A549 (cell line): ENCODE data around the gene PPP1R3C. TPM values are rescaled to one million over a fixed set of nuclear protein-coding genes. Genes with fewer than 3 reads are reported as not detected.

Source experiments
- ATAC-seq, 2 experiments: fragments of 200-7000 bp in 1 of 2; fragments of >200 bp in 1 of 2; cut with Nextera tagmentation in 1 of 2; cut with Tn5 transposase in 1 of 2; 3 replicates each; pipeline versions ENCODE4 v1.8.0 to v1.9.1; 2018 to 2020; ENCODE audit warnings: mild to moderate bottlenecking in 1 of 2, moderate library complexity in 1 of 2
- CTCF ChIA-PET: fragments of 300-600 bp; sonication (Branson Sonifier 250); formaldehyde crosslinking; extraction: SDS; loops from one replicate; lab custom pipeline; 2021; ENCODE audit warnings: antibody characterized with exemption, inconsistent platforms; lab: Yijun Ruan, JAX
- POLR2A ChIA-PET: fragments of 350-600 bp; formaldehyde crosslinking; extraction: SDS; loops from one replicate; lab custom pipeline; 2021; ENCODE audit warnings: antibody characterized with exemption, inconsistent platforms; lab: Yijun Ruan, JAX
- DNase-seq, 2 experiments: peaks; one replicate each; pipeline versions ENCODE4 v3.0.0 to v3.0.0-alpha.2; 2011 to 2016; ENCODE audit warnings: low read depth in 1 of 2, low spot score in 1 of 2
- FAIRE-seq: peaks from 2 replicates; lab custom pipeline; 2011; peaks lifted over from hg19 to GRCh38; lab: Jason Lieb, UNC
- H3K27ac ChIP-seq, 2 experiments: fragments of >200 bp; sonication (Bioruptor Twin); formaldehyde crosslinking; 3 replicates each; pipeline ENCODE4 v1.5.1; 2016 to 2017
- H3K4me1 ChIP-seq: fragments of >200 bp; sonication (Bioruptor Twin); formaldehyde crosslinking; 3 replicates; pipeline ENCODE4 v1.6.1; 2016
- H3K4me2 ChIP-seq: fragments of >200 bp; sonication (Bioruptor Twin); formaldehyde crosslinking; 3 replicates; pipeline ENCODE4 v1.6.1; 2016
- H3K4me3 ChIP-seq: fragments of >200 bp; sonication (Bioruptor Twin); formaldehyde crosslinking; 3 replicates; pipeline ENCODE4 v1.5.1; 2016
- H3K9me3 ChIP-seq: fragments of >200 bp; sonication (Bioruptor Twin); formaldehyde crosslinking; 3 replicates; pipeline ENCODE4 v1.6.1; 2016
- BHLHE40 ChIP-seq: IDR thresholded peaks from 2 replicates; pipeline ENCODE4 v1.6.1; 2012; ENCODE audit warnings: low read depth, low read length, inconsistent platforms
- ESRRA ChIP-seq: fragments of 150-350 bp; IDR thresholded peaks from 2 replicates; pipeline ENCODE4 v1.6.1; 2014; ENCODE audit warnings: mild to moderate bottlenecking, low read length, borderline replicate concordance
- FOSL2 ChIP-seq, 2 experiments: fragments of 450-650 bp in 1 of 2; fragments of >200 bp in 1 of 2; sonication (Bioruptor Twin) in 1 of 2; formaldehyde crosslinking; IDR thresholded peaks; 2 replicates each; pipeline versions ENCODE4 v1.5.0 to v1.6.1; 2016 to 2020; ENCODE audit warnings: mild to moderate bottlenecking in 1 of 2, moderate library complexity in 1 of 2
- FOXS1 ChIP-seq: fragments of 250-450 bp; sonication (Bioruptor Pico); IDR thresholded peaks from 2 replicates; pipeline ENCODE4 v1.5.0; 2020; ENCODE audit warnings: mild to moderate bottlenecking, moderate library complexity
- GATA3 ChIP-seq: IDR thresholded peaks from 2 replicates; pipeline ENCODE4 v1.6.1; 2012; ENCODE audit warnings: borderline replicate concordance
- HES2 ChIP-seq: fragments of >200 bp; sonication (Bioruptor Twin); formaldehyde crosslinking; IDR thresholded peaks from 2 replicates; pipeline ENCODE4 v1.6.1; 2016
- HEYL ChIP-seq: fragments of 250-450 bp; sonication (Bioruptor Pico); IDR thresholded peaks from 2 replicates; pipeline ENCODE4 v1.8.0; 2021; ENCODE audit warnings: mild to moderate bottlenecking, moderate library complexity
- HOXA7 ChIP-seq: fragments of 250-450 bp; sonication (Bioruptor Pico); IDR thresholded peaks from 2 replicates; pipeline ENCODE4 v1.5.0; 2020; ENCODE audit warnings: mild to moderate bottlenecking, moderate library complexity
- JUN ChIP-seq, 2 experiments: fragments of >200 bp; sonication (Bioruptor Twin); formaldehyde crosslinking; IDR thresholded peaks; 2 replicates in 1 of 2; 3 replicates in 1 of 2; pipeline ENCODE4 v1.6.1; 2016 to 2017
- JUNB ChIP-seq: fragments of >200 bp; sonication (Bioruptor Twin); formaldehyde crosslinking; IDR thresholded peaks from 2 replicates; pipeline ENCODE4 v1.6.1; 2016
- MAFK ChIP-seq: fragments of 450-650 bp; IDR thresholded peaks from 2 replicates; pipeline ENCODE4 v1.6.1; 2014; ENCODE audit not compliant: partially characterized antibody
- MAX ChIP-seq: IDR thresholded peaks from 2 replicates; pipeline ENCODE4 v1.6.1; 2012
- MAZ ChIP-seq: fragments of 150-350 bp; IDR thresholded peaks from 2 replicates; pipeline ENCODE4 v1.6.1; 2014; ENCODE audit warnings: antibody characterized with exemption, low read depth, low read length, borderline replicate concordance
- MYC ChIP-seq: IDR thresholded peaks from 2 replicates; pipeline ENCODE4 v1.6.1; 2012; ENCODE audit warnings: mild to moderate bottlenecking, inconsistent platforms, low read length, improper control_type of control experiment, borderline replicate concordance
- NPAS2 ChIP-seq: fragments of 250-450 bp; sonication (Bioruptor Pico); IDR thresholded peaks from 2 replicates; pipeline ENCODE4 v1.8.0; 2022; ENCODE audit warnings: mild to moderate bottlenecking, moderate library complexity, borderline replicate concordance
- NR3C1 ChIP-seq: fragments of >200 bp; sonication (Bioruptor Twin); formaldehyde crosslinking; IDR thresholded peaks from 3 replicates; pipeline ENCODE4 v1.6.1; 2017
- POLR2A ChIP-seq: IDR thresholded peaks from 2 replicates; pipeline ENCODE4 v1.6.1; 2012; ENCODE audit warnings: mild to moderate bottlenecking, low read length
- POLR2AphosphoS2 ChIP-seq: conservative IDR thresholded peaks from 2 replicates; pipeline ENCODE4 v1.6.1; 2012; ENCODE audit warnings: low read length, improper control_type of control experiment, inconsistent platforms
- RCOR1 ChIP-seq: fragments of 150-350 bp; IDR thresholded peaks from 2 replicates; pipeline ENCODE4 v1.6.1; 2014; ENCODE audit warnings: antibody characterized with exemption, low read length, low read depth
- RFX5 ChIP-seq: fragments of 450-650 bp; IDR thresholded peaks from 2 replicates; pipeline ENCODE4 v1.7.1; 2014; ENCODE audit warnings: antibody characterized with exemption, mild to moderate bottlenecking, moderate library complexity
- RNF2 ChIP-seq: fragments of 200-600 bp; sonication (generic); IDR thresholded peaks from 2 replicates; pipeline ENCODE4 v1.6.1; 2016; ENCODE audit warnings: low read depth, mild to moderate bottlenecking, antibody characterized with exemption, moderate library complexity, borderline replicate concordance
- SREBF2 ChIP-seq: fragments of 450-650 bp; IDR thresholded peaks from 2 replicates; pipeline ENCODE4 v1.6.1; 2014; ENCODE audit warnings: mild to moderate bottlenecking, moderate library complexity
- ZC3H11A ChIP-seq: fragments of 450-650 bp; IDR thresholded peaks from 2 replicates; pipeline ENCODE4 v1.6.1; 2014; ENCODE audit warnings: antibody characterized with exemption, mild to moderate bottlenecking
- ZNF302 ChIP-seq: fragments of 250-450 bp; sonication (Bioruptor Pico); IDR thresholded peaks from 2 replicates; pipeline ENCODE4 v1.9.0; 2021; ENCODE audit warnings: inconsistent platforms, mild to moderate bottlenecking, moderate library complexity
- WGBS: methylation state at CpG from one replicate; pipeline ENCODE4 v1.1.6; 2017; ENCODE audit errors: missing lambda C conversion rate; 5-methylcytosine and 5-hydroxymethylcytosine counted together
- polyA plus RNA-seq, 4 experiments: library from polyadenylated mRNA; depleted of rRNA in 3 of 4; stranded (reverse); fragments of >200 nt; fragmentation: RNase III in 1 of 4; extraction: RNeasy Plus Mini Kit Qiagen cat#74134 plus additional on column Dnase treatment in 1 of 4; gene quantifications; 2 replicates in 3 of 4; 3 replicates in 1 of 4; pipeline ENCODE4 v1.2.3, GENCODE V29; 2011 to 2017
- TF ChIP-seq, protein P1 (sequence below): fragments of 250-450 bp; sonication (Bioruptor Pico); IDR thresholded peaks from 2 replicates; pipeline ENCODE4 v1.5.0; 2021; ENCODE audit warnings: mild to moderate bottlenecking, moderate library complexity, borderline replicate concordance
- TF ChIP-seq, protein P2 (sequence below): fragments of 250-450 bp; sonication (Bioruptor Pico); IDR thresholded peaks from 2 replicates; pipeline ENCODE4 v1.5.0; 2020; ENCODE audit warnings: low read depth, mild to moderate bottlenecking, moderate library complexity
- TF ChIP-seq, protein P3 (sequence below): IDR thresholded peaks from 2 replicates; pipeline ENCODE4 v1.6.1; 2012; ENCODE audit warnings: low read depth, borderline replicate concordance

Gene PPP1R3C
- polyA plus RNA-seq, 2 of the 4 experiments (the other 2 are of a cell fraction) = 10.5 to 20.0 TPM

GRCh38 chr10:91614225-91614624 lies 18.6 kb downstream of the PPP1R3C start:
- Histone ChIP-seq H3K4me3 (no peak overlapping the region), H3K4me2 (peak overlapping the region; percentile 66), H3K4me1 (peaks cover 48% of the 10 kb centered on the region), H3K9me3 (peaks cover 7% of the 10 kb centered on the region; the same call in 1 of the 3 replicates), H3K27ac (peak overlapping the region; percentile 65 to 80)
- DNase-seq = no peak
- ATAC-seq = no peak
- CTCF ChIA-PET = interaction anchor here (1.3 to 6.2 kb wide), 5 partner anchors 11 to 131 kb away, joined by 3 to 38 read pairs (median 9); partner anchors contain the start of gene PPP1R3C
- 49% methylated on average over 2 of the region's 2 CpGs for WGBS
- FAIRE-seq = no peak
- TF ChIP-seq, protein P1, sequence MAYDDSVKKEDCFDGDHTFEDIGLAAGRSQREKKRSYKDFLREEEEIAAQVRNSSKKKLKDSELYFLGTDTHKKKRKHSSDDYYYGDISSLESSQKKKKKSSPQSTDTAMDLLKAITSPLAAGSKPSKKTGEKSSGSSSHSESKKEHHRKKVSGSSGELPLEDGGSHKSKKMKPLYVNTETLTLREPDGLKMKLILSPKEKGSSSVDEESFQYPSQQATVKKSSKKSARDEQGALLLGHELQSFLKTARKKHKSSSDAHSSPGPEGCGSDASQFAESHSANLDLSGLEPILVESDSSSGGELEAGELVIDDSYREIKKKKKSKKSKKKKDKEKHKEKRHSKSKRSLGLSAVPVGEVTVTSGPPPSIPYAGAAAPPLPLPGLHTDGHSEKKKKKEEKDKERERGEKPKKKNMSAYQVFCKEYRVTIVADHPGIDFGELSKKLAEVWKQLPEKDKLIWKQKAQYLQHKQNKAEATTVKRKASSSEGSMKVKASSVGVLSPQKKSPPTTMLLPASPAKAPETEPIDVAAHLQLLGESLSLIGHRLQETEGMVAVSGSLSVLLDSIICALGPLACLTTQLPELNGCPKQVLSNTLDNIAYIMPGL (CRISPR knock-in tag) = no peak
- TF ChIP-seq ZNF302 (CRISPR knock-in tag) (no peak), MAFK (no peak), ZC3H11A (no peak), ESRRA (no peak), NPAS2 (CRISPR knock-in tag) (no peak)
- POLR2A ChIA-PET = interaction anchor here (1.0 to 2.1 kb wide), 3 partner anchors 16 to 19 kb away, joined by 3 to 10 read pairs (median 3); partner anchors contain the start of gene PPP1R3C

DNA sequence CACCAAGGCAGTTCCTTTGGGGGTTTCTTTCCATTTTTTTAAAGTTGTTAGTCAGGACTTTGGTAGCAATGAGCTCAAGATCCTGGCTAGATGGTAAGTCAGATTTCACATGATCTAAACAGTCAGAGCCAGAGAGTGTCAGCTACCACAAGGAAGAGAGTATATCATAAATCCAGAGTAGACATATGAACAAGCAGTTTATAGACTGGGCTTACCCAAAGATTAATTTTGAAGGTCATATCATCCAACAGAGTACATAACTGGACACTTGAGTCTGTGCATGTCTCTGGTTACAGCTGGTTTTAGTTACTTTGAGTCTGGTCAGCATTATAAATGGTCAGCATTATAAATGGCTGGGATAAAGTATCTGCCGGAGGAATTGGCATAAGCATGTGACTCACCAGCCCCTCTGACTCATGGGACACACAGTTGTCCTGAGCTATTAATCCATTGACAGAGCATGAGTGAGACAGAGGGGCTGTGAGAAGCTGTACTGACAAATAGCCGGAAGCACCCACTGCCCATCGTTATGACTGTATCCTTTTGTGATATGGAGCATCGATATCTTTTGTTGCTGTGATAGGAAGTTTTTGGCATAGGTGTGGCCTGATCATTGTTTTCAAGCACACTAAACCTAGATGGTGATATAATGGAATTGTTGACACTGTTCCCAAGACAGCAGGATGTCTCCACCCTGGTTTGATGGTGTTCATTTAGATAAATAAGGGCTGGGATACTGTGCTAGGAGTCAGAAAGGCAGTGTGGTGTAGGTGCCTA lies 19.3 kb downstream of the PPP1R3C start:
- CTCF ChIA-PET = interaction anchor here (1.1 to 6.2 kb wide), 7 partner anchors 9 to 132 kb away, joined by 3 to 38 read pairs (median 8); partner anchors contain the start of gene PPP1R3C

DNA sequence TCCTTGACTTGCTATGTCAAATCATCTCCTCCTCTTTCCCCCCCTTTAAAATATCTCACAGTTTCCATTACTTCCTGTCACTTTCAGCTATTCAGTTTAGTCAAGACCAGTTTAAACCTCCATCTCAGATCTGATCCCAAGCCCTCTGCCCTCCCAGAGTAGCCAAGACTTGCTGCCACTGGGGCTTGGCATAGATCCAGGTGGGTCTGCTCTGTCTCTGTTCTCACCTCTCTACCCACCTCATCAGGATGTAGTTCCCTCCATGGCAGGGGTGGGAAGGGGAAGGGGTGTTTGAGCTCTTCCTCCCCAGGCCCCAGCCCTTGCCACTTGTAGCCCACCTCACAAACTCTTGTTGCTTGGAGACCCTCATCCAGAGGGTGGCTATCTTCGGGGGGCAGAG lies 22.0 kb downstream of the PPP1R3C start:
- CTCF ChIA-PET = interaction anchor here (0.8 to 6.2 kb wide), 5 partner anchors 10 to 24 kb away, joined by 3 to 38 read pairs (median 4); partner anchors contain the start of gene PPP1R3C
- Histone ChIP-seq H3K4me2 (no peak overlapping the region), H3K4me1 (peaks cover 51% of the 10 kb centered on the region), H3K27ac (peak overlapping the region; percentile 35 to 73; a peak in 5 of 6 replicates), H3K4me3 (no peak overlapping the region), H3K9me3 (peaks cover 10% of the 10 kb centered on the region; the same call in 2 of the 3 replicates)
- FAIRE-seq (no peak), ATAC-seq (no peak), DNase-seq (no peak)
- 22% methylated on average over 1 of the region's 1 CpG for WGBS
- TF ChIP-seq, protein P2, sequence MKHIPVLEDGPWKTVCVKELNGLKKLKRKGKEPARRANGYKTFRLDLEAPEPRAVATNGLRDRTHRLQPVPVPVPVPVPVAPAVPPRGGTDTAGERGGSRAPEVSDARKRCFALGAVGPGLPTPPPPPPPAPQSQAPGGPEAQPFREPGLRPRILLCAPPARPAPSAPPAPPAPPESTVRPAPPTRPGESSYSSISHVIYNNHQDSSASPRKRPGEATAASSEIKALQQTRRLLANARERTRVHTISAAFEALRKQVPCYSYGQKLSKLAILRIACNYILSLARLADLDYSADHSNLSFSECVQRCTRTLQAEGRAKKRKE = no peak
- TF ChIP-seq BHLHE40 = no peak
- no peak for TF ChIP-seq NPAS2 (CRISPR knock-in tag)
- no peak for TF ChIP-seq RCOR1
- TF ChIP-seq HOXA7 (CRISPR knock-in tag) = no peak
- TF ChIP-seq GATA3 = no peak
- no peak for TF ChIP-seq POLR2AphosphoS2
- no peak for TF ChIP-seq JUN (IDR thresholded peaks at IDR 0.05)
- TF ChIP-seq HES2 = no peak
- TF ChIP-seq HEYL (CRISPR knock-in tag) = no peak
- TF ChIP-seq NR3C1 = no peak
- no peak for TF ChIP-seq POLR2A
- TF ChIP-seq RNF2 = no peak
- no peak for TF ChIP-seq FOXS1 (CRISPR knock-in tag)
- TF ChIP-seq MYC = no peak
- no peak for TF ChIP-seq MAZ
- POLR2A ChIA-PET = interaction anchor here (1.9 kb wide), 1 partner anchor 22 kb away, joined by 6 read pairs; the partner anchor contains the start of gene PPP1R3C

More for the DNA sequence above, 19.3 kb downstream of the PPP1R3C start:
- DNase-seq (peak; percentile 81 to 82), FAIRE-seq (peak; percentile 46), ATAC-seq (peak; percentile 91 to 92)
- POLR2A ChIA-PET = interaction anchor here (0.9 to 2.1 kb wide), 5 partner anchors 15 to 119 kb away, joined by 3 to 10 read pairs (median 3); partner anchors contain the start of gene PPP1R3C
- TF ChIP-seq ESRRA = peak; percentile 28; the same call in 1 of the 2 replicates
- TF ChIP-seq MAX = peak; percentile 56
- TF ChIP-seq JUNB = peak; percentile 58; the same call in 1 of the 2 replicates
- TF ChIP-seq, protein P3, sequence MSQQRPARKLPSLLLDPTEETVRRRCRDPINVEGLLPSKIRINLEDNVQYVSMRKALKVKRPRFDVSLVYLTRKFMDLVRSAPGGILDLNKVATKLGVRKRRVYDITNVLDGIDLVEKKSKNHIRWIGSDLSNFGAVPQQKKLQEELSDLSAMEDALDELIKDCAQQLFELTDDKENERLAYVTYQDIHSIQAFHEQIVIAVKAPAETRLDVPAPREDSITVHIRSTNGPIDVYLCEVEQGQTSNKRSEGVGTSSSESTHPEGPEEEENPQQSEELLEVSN = peak; percentile 22; the same call in 1 of the 2 replicates
- TF ChIP-seq RFX5 = no peak
- no peak for TF ChIP-seq SREBF2
- peak; percentile 93 for TF ChIP-seq MAFK
- peak; percentile 75 for TF ChIP-seq FOSL2 (IDR thresholded peaks at IDR 0.05)
- TF ChIP-seq FOSL2 (CRISPR knock-in tag; IDR thresholded peaks at IDR 0.05) = peak; percentile 93
- peak; percentile 22; the same call in 1 of the 2 replicates for TF ChIP-seq GATA3
- 6% methylated on average over 4 of the region's 4 CpGs for WGBS
- H3K4me1 ChIP-seq = peaks cover 54% of the 10 kb centered on the region
- peak overlapping the region; percentile 65 to 80 for H3K27ac ChIP-seq
- H3K4me2 ChIP-seq = peak overlapping the region; percentile 66
- peaks cover 7% of the 10 kb centered on the region; the same call in 1 of the 3 replicates for H3K9me3 ChIP-seq
- no peak overlapping the region for H3K4me3 ChIP-seq
